ENCODE results near the gene CEP128. TPM values are rescaled to one million over a fixed set of nuclear protein-coding genes. Genes with fewer than 3 reads are reported as not detected.

The CEP128 gene
- total RNA-seq, 4 donors from 2014 or later, result 13.9 to 18.1 (median 16.0) TPM

DNA sequence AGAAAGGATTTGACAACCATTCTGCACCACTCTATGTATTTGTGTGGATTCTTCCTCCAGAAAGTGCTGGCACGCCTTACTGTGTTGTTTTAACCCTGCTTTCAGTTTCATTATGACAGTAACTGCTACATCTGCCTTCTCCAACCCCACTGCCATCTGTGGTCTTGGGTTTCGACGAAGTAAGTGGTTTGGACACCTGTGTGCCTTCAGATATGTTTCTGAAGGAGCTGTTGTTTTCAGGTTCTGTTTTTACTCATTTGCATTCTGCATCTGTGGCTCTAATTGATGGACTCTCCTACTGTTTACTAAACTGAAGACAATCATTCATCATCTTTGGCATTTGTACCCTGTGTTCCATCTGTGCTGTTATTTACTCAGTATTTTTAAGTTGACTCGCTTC, 18.0 kb upstream of the CEP128 start:
- peak overlapping the region in 2 of 3 donors; percentile 10 to 65 for H3K4me3 ChIP-seq (replicated peaks in 1 of 3)
- no peaks in the 10 kb centered on the region for H3K36me3 ChIP-seq
- peaks cover 21 to 31% of the 10 kb centered on the region in 2 donors for H3K4me1 ChIP-seq
- H3K27ac ChIP-seq, result peak overlapping the region; percentile 93 to 95 (median 94)
- peak; percentile 55 to 63 for DNase-seq
- intact Hi-C loops (cut with DNase I), result loop anchor here (5.0 kb wide), 1 partner anchor 208 kb away; no protein-coding TSS in a partner anchor
- no peaks in the 10 kb centered on the region for H3K27me3 ChIP-seq
- TF ChIP-seq POLR2A (IDR thresholded peaks at IDR 0.05) (peak in 1 of 2 donors; percentile 40), CTCF (IDR thresholded peaks at IDR 0.05) (no peak)
- 32 to 33% methylated on average over 4 of the region's 4 CpGs for WGBS, 2 donors
- H3K9me3 ChIP-seq, result no peaks in the 10 kb centered on the region

DNA sequence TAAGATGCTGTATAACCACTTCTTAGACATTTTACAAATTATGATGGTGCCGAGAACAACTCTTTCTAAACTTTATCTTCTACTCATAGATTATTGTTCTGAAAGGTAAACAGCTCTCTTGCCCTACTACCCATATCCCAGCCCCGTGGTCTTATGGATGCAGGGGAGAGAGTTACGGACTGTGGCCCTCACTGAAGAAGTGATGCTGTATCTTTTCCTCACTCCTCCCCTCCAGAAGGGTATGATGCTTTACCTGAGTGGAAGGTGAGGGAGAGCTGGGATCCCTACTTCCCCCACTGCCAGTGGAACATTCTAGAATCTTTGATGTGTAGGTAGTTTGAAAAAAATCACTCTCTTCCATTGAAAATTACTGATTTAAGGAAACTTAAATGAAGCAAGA, 17.4 kb upstream of the CEP128 start:
- intact Hi-C loops (cut with DNase I), result loop anchor here (5.0 kb wide), 1 partner anchor 208 kb away; no protein-coding TSS in a partner anchor
- Histone ChIP-seq H3K4me1 (peaks cover 15 to 25% of the 10 kb centered on the region in 2 donors), H3K9me3 (no peaks in the 10 kb centered on the region), H3K27ac (peak overlapping the region; percentile 93 to 95 (median 94)), H3K27me3 (no peaks in the 10 kb centered on the region), H3K4me3 (replicated peaks in 1 of 3) (peak overlapping the region in 1 of 3 donors; percentile 65), H3K36me3 (no peaks in the 10 kb centered on the region)
- TF ChIP-seq CTCF (IDR thresholded peaks at IDR 0.05) (no peak), POLR2A (IDR thresholded peaks at IDR 0.05) (no peak)
- no peak for DNase-seq
- WGBS, 2 donors, result 54 to 62% methylated on average over 3 of the region's 3 CpGs

DNA sequence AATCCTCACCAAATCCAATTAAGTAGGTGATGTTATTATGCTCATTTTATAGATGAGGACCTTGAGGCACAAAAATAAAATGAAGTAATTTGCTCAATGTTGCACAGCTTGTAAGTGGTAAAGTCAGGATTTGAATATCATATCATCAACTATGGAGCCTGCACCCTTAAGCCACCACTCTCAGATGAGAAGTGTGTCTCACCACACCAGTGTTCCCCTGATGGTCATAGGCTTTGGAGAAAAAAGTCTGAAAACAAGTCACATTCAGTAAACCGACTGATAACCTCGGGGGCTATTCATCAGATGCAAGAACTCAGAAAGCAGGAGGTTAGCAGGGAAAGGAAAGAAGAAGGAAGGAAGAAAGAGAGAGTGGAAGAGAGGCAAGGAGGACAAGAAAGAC, 16.7 kb upstream of the CEP128 start:
- H3K4me1 ChIP-seq, result peaks cover 8 to 18% of the 10 kb centered on the region in 2 donors
- no peaks in the 10 kb centered on the region for H3K9me3 ChIP-seq
- DNase-seq, result no peak
- intact Hi-C loops (cut with DNase I), result loop anchor here (5.0 kb wide), 1 partner anchor 209 kb away; no protein-coding TSS in a partner anchor
- no peaks in the 10 kb centered on the region for H3K27me3 ChIP-seq
- no peaks in the 10 kb centered on the region for H3K36me3 ChIP-seq
- TF ChIP-seq POLR2A (IDR thresholded peaks at IDR 0.05) (peak in 1 of 2 donors; percentile 12), CTCF (IDR thresholded peaks at IDR 0.05) (no peak)
- 45 to 47% methylated on average over 2 of the region's 2 CpGs for WGBS, 2 donors
- H3K4me3 ChIP-seq (replicated peaks in 1 of 3), result peak overlapping the region in 2 of 3 donors; percentile 2 to 65
- H3K27ac ChIP-seq, result peak overlapping the region; percentile 93 to 95 (median 94)

- Histone ChIP-seq H3K27me3 (no peaks in the 10 kb centered on the region), H3K4me1 (peaks cover 5 to 14% of the 10 kb centered on the region in 2 donors), H3K36me3 (no peaks in the 10 kb centered on the region), H3K9me3 (no peaks in the 10 kb centered on the region), H3K27ac (peak overlapping the region; percentile 93 to 95 (median 94)), H3K4me3 (replicated peaks in 1 of 3) (peak overlapping the region in 2 of 3 donors; percentile 26 to 65)
- DNase-seq, result no peak
- WGBS, 2 donors, result 54 to 56% methylated on average over 2 of the region's 2 CpGs
- intact Hi-C loops (cut with DNase I), result loop anchor here (5.0 kb wide), 1 partner anchor 210 kb away; no protein-coding TSS in a partner anchor
- TF ChIP-seq POLR2A (IDR thresholded peaks at IDR 0.05), result no peak
- no peak for TF ChIP-seq CTCF (IDR thresholded peaks at IDR 0.05)
Observed at GRCh38 chr14:80957613-80958012, 16.1 kb upstream of the CEP128 start.

- Histone ChIP-seq H3K4me3 (replicated peaks in 1 of 3) (peak overlapping the region in 2 of 3 donors; percentile 26 to 65), H3K4me1 (peaks cover 5 to 7% of the 10 kb centered on the region in 2 donors), H3K9me3 (no peaks in the 10 kb centered on the region), H3K27me3 (no peaks in the 10 kb centered on the region), H3K27ac (peak overlapping the region; percentile 93 to 95 (median 94)), H3K36me3 (no peaks in the 10 kb centered on the region)
- intact Hi-C loops (cut with DNase I), result loop anchor here (5.0 kb wide), 1 partner anchor 210 kb away; no protein-coding TSS in a partner anchor
- TF ChIP-seq CTCF (IDR thresholded peaks at IDR 0.05) (no peak), POLR2A (IDR thresholded peaks at IDR 0.05) (peak in 1 of 2 donors; percentile 57)
- 16 to 47% methylated on average over 1 of the region's 1 CpG for WGBS, 2 donors
- peak; percentile 71 to 72 for DNase-seq
Observed at GRCh38 chr14:80956922-80957321, 15.4 kb upstream of the CEP128 start.

Measured in thyroid gland (tissue), 4 donors.